LNCAP (cell line): ENCODE measurements around the gene LAMB2.

ENCODE experiments used
- TF ChIP-seq, protein P1 (sequence below): fragments of 450-650 bp; IDR thresholded peaks from 2 replicates; pipeline ENCODE4 v1.5.1; 2017; ENCODE audit warnings: mild to moderate bottlenecking

The LAMB2 gene

DNA sequence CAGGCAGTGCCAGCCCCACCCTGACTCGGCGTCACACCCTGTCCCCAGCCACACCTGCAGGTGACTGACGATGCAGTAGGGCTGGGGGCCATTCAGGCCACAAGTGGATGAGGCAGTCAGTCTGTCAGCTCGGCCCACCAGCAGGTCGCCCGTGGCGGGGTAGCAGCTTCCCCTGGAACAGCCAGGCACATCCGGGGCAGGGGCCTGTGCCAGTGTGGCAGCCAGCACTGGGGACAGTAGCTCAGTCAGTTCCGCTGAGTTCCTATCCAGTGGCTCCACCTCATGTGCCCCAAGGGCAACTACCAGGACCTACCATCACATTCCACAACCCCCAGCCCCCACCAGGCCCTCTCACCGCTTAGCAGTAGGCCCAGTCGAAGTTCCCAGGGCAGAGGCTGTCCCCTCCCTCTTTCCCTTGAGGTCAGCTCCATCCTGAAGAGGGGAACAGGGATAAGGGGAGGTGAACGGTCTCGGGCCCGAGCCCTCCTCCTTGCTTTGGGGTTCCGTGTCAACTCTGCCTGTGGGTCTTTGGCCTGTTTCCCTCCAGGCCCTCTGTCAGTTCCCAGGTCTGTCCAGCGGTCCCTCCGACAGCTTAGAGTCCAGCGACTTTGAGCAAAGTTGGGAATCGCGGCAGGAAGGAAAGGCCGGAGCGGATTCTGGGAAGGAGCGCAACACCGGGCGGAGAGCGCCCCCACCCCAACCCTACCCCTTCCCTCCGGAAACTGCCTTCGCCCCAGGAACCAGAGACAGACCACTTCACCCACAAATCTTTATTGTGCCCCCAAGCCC is at the start of gene LAMB2:
Gene LAMB2, minus strand, starts transcription at position 614 of the 789 bp plus-strand sequence. Its CDS starts 183 bp downstream, at position 431.
- TF ChIP-seq, protein P1, sequence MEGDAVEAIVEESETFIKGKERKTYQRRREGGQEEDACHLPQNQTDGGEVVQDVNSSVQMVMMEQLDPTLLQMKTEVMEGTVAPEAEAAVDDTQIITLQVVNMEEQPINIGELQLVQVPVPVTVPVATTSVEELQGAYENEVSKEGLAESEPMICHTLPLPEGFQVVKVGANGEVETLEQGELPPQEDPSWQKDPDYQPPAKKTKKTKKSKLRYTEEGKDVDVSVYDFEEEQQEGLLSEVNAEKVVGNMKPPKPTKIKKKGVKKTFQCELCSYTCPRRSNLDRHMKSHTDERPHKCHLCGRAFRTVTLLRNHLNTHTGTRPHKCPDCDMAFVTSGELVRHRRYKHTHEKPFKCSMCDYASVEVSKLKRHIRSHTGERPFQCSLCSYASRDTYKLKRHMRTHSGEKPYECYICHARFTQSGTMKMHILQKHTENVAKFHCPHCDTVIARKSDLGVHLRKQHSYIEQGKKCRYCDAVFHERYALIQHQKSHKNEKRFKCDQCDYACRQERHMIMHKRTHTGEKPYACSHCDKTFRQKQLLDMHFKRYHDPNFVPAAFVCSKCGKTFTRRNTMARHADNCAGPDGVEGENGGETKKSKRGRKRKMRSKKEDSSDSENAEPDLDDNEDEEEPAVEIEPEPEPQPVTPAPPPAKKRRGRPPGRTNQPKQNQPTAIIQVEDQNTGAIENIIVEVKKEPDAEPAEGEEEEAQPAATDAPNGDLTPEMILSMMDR, result peak; percentile 40

DNA sequence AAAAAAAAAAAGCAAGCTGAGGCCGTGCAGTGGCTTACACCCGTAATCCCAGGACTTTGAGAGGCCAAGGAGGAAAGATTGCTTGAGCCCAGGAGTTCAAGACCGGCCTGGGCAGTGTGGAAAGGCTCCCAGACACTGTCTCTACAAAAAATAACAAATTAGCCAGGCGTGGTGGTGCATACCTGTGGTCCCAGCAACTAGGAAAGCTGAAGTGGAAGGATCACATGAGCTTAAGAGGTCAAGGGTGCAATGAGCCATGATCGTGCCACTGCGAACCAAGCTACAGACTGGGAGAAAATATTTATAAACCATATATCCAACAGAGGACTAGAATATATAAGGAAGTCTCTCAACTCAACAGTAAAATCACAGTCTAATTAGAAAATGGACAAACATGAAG is 48.5 kb upstream of the LAMB2 start:
- TF ChIP-seq, protein P1, result no peak

DNA sequence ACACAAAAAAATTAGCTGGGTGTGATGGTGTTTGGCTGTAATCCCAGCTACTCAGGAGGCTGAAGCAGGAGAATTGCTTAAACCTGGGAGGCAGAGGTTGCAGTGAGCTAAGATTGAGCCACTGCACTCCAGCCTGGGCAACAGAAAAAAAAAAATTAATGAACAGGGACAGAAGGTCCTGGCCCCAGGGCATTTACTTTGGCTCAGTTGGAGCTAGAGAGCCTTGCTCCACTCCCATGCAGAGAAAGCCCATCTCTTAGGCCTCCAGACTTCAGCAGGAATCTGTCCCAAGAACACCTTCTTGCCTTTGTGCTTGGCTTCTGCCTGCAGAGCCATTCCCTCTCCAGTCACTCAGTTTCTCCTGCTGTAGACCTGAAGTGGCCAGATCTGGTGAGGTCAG is 47.3 kb upstream of the LAMB2 start:
- TF ChIP-seq, protein P1, result no peak

DNA sequence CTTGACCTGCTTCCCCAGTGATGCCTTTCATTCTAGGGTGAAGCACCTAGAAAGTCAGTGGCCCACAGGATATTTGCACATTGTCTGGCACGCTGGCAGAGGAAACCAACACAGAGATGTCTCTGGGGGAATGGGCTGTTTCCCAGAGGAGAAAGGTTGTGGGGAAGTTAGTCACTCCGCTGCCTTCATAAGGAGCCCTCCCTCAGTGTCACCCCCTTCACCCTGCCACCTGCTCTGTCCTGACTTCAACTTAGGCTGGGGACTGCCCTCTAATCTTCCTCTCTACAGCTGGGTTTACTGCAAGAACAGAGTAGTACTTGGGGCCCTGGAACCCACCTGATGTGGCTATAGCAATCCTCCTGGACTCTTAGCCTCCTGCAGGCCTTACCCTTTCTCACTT is 44.2 kb upstream of the LAMB2 start:
- TF ChIP-seq, protein P1, result no peak

DNA sequence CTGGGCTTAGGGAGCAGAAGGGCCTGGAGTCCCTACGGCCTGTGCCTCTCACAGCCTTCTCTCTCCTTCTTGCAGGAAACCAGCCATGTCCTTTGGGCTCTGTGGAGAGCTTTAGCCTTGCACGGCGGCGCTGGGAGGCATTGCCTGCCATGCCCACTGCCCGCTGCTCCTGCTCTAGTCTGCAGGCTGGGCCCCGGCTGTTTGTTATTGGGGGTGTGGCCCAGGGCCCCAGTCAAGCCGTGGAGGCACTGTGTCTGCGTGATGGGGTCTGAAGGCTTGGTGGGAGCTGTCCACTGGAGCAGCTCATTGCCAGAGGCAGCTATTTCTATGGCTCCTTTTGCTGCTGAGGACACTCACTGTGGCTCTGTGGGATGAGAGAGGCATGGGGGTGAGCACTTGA is 42.7 kb upstream of the LAMB2 start:
- TF ChIP-seq, protein P1, result no peak

DNA sequence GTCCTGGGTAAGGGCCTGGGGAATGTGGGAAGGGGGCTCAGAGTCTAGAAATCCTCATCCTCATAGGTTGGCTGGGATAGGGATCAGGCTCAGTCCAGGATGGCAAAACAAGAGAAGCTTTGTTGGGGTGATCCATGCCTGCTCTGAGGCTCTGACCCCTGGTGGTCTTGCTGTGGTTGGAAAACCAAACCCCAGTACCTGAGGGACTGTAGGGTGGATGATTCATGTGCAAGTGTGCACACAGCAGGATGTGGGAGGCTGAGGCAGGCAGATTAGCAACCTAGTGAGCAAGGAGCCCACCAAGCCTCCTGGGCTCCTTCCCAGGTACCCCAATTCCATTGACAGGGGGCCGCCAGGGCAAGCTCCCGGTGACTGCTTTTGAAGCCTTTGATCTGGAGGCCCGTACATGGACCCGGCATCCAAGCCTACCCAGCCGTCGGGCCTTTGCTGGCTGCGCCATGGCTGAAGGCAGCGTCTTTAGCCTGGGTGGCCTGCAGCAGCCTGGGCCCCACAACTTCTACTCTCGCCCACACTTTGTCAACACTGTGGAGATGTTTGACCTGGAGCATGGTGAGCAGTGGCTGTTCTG is 41.6 kb upstream of the LAMB2 start:
- TF ChIP-seq, protein P1, result no peak

DNA sequence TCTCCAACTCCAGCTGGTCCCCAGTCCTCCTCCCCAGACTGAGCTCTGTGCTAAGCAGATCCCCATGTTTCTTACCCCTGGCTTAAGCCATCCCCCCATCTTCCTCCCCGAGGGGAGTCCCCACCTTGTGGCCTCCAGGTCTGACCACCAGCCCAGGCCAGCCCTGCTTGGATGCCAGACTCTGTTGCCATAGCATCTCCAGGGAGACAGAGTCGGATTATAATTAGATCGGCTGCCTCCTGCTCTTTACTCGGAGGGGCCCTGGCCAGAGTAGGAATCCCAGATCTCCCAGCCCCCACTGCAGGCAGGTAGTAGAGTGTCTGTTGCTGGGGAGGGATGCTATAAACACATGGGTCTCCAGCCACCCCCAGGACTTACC is 40.9 kb upstream of the LAMB2 start:
- TF ChIP-seq, protein P1, result no peak
